ENCODE data around the gene ARHGAP36. TPM values are rescaled to one million over a fixed set of nuclear protein-coding genes. Genes with fewer than 3 reads are reported as not detected.

ARHGAP36 gene, protein sequence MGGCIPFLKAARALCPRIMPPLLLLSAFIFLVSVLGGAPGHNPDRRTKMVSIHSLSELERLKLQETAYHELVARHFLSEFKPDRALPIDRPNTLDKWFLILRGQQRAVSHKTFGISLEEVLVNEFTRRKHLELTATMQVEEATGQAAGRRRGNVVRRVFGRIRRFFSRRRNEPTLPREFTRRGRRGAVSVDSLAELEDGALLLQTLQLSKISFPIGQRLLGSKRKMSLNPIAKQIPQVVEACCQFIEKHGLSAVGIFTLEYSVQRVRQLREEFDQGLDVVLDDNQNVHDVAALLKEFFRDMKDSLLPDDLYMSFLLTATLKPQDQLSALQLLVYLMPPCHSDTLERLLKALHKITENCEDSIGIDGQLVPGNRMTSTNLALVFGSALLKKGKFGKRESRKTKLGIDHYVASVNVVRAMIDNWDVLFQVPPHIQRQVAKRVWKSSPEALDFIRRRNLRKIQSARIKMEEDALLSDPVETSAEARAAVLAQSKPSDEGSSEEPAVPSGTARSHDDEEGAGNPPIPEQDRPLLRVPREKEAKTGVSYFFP
- total RNA-seq (1 to 10 TPM in 1 of 4 donors, under 1 TPM in 3; 0.30 to 1.1 (median 0.67) TPM), polyA plus RNA-seq (under 1 TPM; 0.01 to 0.17 (median 0.08) TPM)
- long read RNA-seq, donor 1, partial matches to known transcripts = 1 of 3 reads
- long read RNA-seq, donor 1, other reads (novel, unspliced or antisense) = 0 of 3 reads
- long read RNA-seq, donor 2 = 0 reads

DNA sequence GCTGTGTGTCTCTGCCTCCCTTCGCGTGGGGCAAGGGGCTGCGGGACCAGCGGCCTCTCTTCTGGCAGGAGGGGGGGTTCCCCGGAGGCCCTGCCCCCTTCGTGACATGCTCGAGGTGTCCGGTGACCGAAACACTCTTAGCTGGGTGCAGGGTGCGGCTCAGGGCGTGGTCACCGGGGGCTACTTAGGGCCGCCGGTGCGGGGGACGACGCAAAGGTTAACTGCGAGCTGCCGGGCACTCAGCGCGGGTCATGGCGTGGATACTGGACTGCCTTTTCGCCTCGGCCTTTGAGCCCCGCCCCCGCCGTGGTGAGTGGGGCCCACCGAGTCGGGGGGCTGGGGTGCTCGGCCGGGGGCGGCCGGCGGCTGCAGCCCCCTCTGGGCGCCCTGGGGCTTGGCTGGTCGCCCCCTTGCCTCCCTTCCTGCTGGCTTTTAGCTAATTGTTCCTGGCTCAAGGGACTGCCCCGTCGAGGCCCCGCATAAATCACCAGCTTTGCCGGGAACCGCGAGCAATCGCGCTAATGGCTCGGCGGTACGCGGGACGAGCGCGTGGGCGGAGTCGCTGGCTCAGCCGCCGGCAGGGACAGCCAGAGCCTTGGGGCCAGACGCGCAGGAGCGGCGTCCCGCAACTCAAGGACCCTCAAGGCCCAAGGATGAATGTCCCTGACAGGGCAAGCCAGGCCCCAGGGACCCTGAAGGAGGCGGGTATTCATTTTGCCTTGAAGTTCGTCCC is at the start of gene ARHGAP36:
Gene ARHGAP36 (plus strand): TSS at position 211 of the 733 bp plus-strand sequence. CDS start 23,320 bp downstream, outside the sequence.
- H3K9me3 ChIP-seq = no peaks in the 10 kb centered on the region
- TF ChIP-seq, protein P1, sequence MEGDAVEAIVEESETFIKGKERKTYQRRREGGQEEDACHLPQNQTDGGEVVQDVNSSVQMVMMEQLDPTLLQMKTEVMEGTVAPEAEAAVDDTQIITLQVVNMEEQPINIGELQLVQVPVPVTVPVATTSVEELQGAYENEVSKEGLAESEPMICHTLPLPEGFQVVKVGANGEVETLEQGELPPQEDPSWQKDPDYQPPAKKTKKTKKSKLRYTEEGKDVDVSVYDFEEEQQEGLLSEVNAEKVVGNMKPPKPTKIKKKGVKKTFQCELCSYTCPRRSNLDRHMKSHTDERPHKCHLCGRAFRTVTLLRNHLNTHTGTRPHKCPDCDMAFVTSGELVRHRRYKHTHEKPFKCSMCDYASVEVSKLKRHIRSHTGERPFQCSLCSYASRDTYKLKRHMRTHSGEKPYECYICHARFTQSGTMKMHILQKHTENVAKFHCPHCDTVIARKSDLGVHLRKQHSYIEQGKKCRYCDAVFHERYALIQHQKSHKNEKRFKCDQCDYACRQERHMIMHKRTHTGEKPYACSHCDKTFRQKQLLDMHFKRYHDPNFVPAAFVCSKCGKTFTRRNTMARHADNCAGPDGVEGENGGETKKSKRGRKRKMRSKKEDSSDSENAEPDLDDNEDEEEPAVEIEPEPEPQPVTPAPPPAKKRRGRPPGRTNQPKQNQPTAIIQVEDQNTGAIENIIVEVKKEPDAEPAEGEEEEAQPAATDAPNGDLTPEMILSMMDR (IDR thresholded peaks at IDR 0.05) = no peak
- DNase-seq (no peak), ATAC-seq (peak in 3 of 4 donors; percentile 41 to 44 (median 42))
- intact Hi-C loops (cut with DNase I) = no loop called here
- H3K4me3 ChIP-seq = peak within 1 kb of the TSS; percentile 28
- no peaks in the 10 kb centered on the region for H3K36me3 ChIP-seq (ENCODE audit: insufficient read depth in 1 of 2, low read depth in 1 of 2)
- peaks cover 0 to 49% (median 0%) of the 10 kb centered on the region in 3 donors for H3K27me3 ChIP-seq (ENCODE audit: insufficient read depth in 3 of 3, low read length in 2 of 3)
- H3K27ac ChIP-seq = no peak within 1 kb of the TSS
- WGBS, 3 donors = 9 to 32% (median 11%) methylated on average over 41 to 62 of the region's 62 CpGs
- no peaks in the 10 kb centered on the region for H3K4me1 ChIP-seq

DNA sequence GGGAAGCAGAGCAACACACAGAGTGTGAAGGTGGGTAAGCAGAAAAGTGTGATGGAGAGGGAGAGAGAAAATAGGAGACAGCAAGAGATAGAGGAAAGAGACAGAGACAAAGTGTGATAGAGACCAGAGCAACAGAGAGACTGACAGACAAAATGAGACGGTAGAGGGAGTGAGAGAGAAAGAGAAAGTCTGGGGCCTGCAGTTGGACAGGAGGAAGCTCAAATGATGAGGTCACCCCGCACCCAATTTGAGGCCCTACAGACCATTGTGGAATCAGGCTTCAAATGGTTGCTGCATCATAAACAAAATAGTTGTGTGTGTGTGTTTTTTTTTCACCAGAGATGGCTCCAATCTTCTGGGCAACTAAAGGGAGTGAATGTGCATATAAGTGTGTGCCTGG is 48.0 kb upstream of the ARHGAP36 start:
- Histone ChIP-seq H3K9me3 (no peaks in the 10 kb centered on the region), H3K36me3 (ENCODE audit: insufficient read depth in 1 of 2, low read depth in 1 of 2) (no peaks in the 10 kb centered on the region), H3K27me3 (ENCODE audit: insufficient read depth in 3 of 3, low read length in 2 of 3) (peaks cover 0 to 28% (median 0%) of the 10 kb centered on the region in 3 donors), H3K27ac (no peak overlapping the region), H3K4me3 (no peak overlapping the region), H3K4me1 (no peaks in the 10 kb centered on the region)
- no peak for DNase-seq
- WGBS, 3 donors = 56 to 71% (median 66%) methylated on average over 2 of the region's 2 CpGs
- intact Hi-C loops (cut with DNase I) = no loop called here
- ATAC-seq = no peak
- TF ChIP-seq, protein P1 (IDR thresholded peaks at IDR 0.05) = no peak

DNA sequence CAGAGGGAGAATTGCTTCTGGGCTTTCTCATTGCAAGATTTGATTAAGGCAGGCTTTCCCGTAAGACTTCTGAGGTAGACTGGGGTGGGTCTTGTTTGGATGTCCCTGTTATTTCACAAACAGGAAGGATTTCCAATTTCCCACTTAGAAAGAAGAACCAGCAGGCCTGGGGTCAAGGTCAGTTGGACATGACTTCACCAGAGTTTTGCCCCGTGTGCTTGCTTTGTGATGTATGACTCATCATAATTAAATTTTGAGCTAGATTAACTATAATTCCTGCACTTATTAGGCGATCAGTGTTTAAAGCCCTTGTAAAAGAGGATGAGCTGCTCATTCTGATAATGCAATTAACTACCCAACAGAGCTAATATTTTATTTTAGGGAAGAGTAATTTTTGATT is 32.8 kb upstream of the ARHGAP36 start:
- Histone ChIP-seq H3K27me3 (ENCODE audit: insufficient read depth in 3 of 3, low read length in 2 of 3) (peaks cover 0 to 58% (median 0%) of the 10 kb centered on the region in 3 donors), H3K27ac (no peak overlapping the region), H3K9me3 (no peaks in the 10 kb centered on the region), H3K36me3 (ENCODE audit: insufficient read depth in 1 of 2, low read depth in 1 of 2) (no peaks in the 10 kb centered on the region), H3K4me1 (no peaks in the 10 kb centered on the region), H3K4me3 (no peak overlapping the region)
- intact Hi-C loops (cut with DNase I) = no loop called here
- ATAC-seq = no peak
- TF ChIP-seq, protein P1 (IDR thresholded peaks at IDR 0.05) = no peak
- no peak for DNase-seq
- 38 to 54% (median 44%) methylated on average over 3 of the region's 3 CpGs for WGBS, 3 donors

DNA sequence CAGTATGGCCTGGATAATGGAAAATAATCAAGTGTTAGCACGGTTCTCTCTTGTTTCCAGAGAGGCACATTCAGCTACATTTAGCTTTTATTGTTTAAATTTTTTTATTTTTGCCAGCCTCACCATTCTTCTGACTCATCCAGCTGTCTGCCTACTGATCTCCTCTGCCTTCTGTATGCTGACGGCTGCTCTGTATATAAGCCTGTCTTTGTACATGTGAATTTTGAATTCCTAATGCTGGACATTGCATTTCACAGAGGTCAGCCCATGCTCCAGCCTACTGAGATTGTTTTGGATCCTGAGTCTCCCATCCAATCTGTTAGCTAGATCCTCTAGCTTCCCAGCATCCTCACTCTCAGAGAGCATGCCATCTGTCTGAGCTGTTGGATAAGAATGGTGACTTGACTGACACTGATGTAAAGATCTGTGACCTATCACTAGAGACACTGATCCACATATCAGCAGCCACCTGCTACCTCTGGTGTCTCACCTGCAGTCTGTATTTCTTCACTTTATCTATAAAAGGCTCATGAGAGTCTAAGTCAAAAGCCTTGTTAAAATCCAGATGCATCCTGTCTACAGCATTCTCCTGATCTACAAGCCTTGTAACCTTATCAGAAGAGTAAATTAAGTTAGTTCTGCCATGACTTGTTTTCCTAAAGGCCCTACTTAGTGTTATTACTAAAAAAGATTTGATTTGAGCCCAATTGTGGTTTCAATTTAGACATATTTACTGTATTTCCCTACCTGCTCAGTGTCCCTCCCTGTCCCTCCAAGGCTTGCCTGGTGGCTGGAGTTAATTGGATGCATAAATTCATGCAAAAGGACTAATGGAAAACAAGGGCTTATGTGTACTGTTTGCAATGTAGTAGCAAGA is 25.6 kb upstream of the ARHGAP36 start:
- no peaks in the 10 kb centered on the region for H3K36me3 ChIP-seq (ENCODE audit: insufficient read depth in 1 of 2, low read depth in 1 of 2)
- peaks cover 0 to 32% (median 0%) of the 10 kb centered on the region in 3 donors for H3K27me3 ChIP-seq (ENCODE audit: insufficient read depth in 3 of 3, low read length in 2 of 3)
- H3K9me3 ChIP-seq = no peaks in the 10 kb centered on the region
- TF ChIP-seq, protein P1 (IDR thresholded peaks at IDR 0.05) = no peak
- no peak overlapping the region for H3K27ac ChIP-seq
- no peak for ATAC-seq
- DNase-seq = no peak
- 58 to 80% (median 78%) methylated on average over 2 of the region's 2 CpGs for WGBS, 3 donors
- H3K4me3 ChIP-seq = no peak overlapping the region
- intact Hi-C loops (cut with DNase I) = no loop called here
- H3K4me1 ChIP-seq = no peaks in the 10 kb centered on the region
